Sigmoid colon (tissue), 7 donors: Measurements from ENCODE around the gene KIRREL3. TPM values are rescaled to one million over a fixed set of nuclear protein-coding genes. Genes with fewer than 3 reads are reported as not detected.

ENCODE experiments used
- DNase-seq: peaks from one replicate; pipeline ENCODE4 v3.0.0-alpha.2; 2019
- H3K27ac ChIP-seq, 4 donors: fragments of 200-600 bp; sonication (generic); one replicate each; pipeline ENCODE4 v1.5.1; 2016 to 2019; ENCODE audit warnings: mild to moderate bottlenecking in 1 of 4
- H3K27me3 ChIP-seq, 3 donors: fragments of 200-600 bp; sonication (generic); one replicate each; pipeline ENCODE4 v1.5.1; 2019; ENCODE audit warnings: mild to moderate bottlenecking in 1 of 3
- H3K36me3 ChIP-seq, 4 donors: fragments of 200-600 bp; sonication (generic); one replicate each; pipeline ENCODE4 v1.5.1; 2016 to 2019
- H3K4me1 ChIP-seq, 4 donors: fragments of 200-600 bp; sonication (generic); one replicate each; pipeline ENCODE4 v1.5.1; 2017 to 2019
- H3K4me3 ChIP-seq, 4 donors: fragments of 200-600 bp; sonication (generic); one replicate each; pipeline ENCODE4 v1.5.1; 2017 to 2019; ENCODE audit warnings: mild to moderate bottlenecking in 2 of 4, moderate library complexity in 1 of 4
- H3K9me3 ChIP-seq, 4 donors: fragments of 200-600 bp in 3 of 4; sonication (generic) in 3 of 4; one replicate each; pipeline versions ENCODE4 v1.5.1 to v1.6.1; 2013 to 2019
- EP300 ChIP-seq, 4 donors: sonication (generic); formaldehyde crosslinking; IDR thresholded peaks; one replicate each; pipeline ENCODE4 v1.6.1; 2017; ENCODE audit warnings: antibody characterized with exemption in 4 of 4
- POLR2A ChIP-seq, 2 donors: fragments of 450-650 bp; IDR thresholded peaks; one replicate each; pipeline ENCODE4 v1.6.1; 2016; ENCODE audit warnings: antibody characterized with exemption in 2 of 2, mild to moderate bottlenecking in 2 of 2, moderate library complexity in 2 of 2
- POLR2AphosphoS5 ChIP-seq, 4 donors: sonication (generic); formaldehyde crosslinking; IDR thresholded peaks; one replicate each; pipeline ENCODE4 v1.6.1; 2017; ENCODE audit warnings: antibody characterized with exemption in 4 of 4
- WGBS, 2 donors: extraction: QIAGEN DNeasy Blood & Tissue Kit; methylation state at CpG; one replicate each; pipeline ENCODE4 v1.1.7; 2013; 5-methylcytosine and 5-hydroxymethylcytosine counted together
- intact Hi-C: fragments of 100-400 bp; cut with DNase I; formaldehyde crosslinking; loops from one replicate; pipeline ENCODE4 v1.15.1; 2023
- polyA plus RNA-seq, 3 donors: library from polyadenylated mRNA; stranded (reverse); fragments of 200-250 nt; gene quantifications; one replicate each; pipeline ENCODE4 v1.2.3, GENCODE V29; 2013
- total RNA-seq, 4 donors: library from RNA; depleted of rRNA; stranded (reverse); fragments of >200 nt; gene quantifications; one replicate each; pipeline ENCODE4 v1.1.0, GENCODE V29; 2016
- TF ChIP-seq, protein P1 (sequence below), 4 experiments: fragments of 450-650 bp in 3 of 4; fragments of 200-600 bp in 1 of 4; IDR thresholded peaks; one replicate each; pipeline ENCODE4 v1.5.1; 2016 to 2019; ENCODE audit warnings: antibody characterized with exemption in 4 of 4, mild to moderate bottlenecking in 3 of 4, moderate library complexity in 2 of 4
- donor health status: healthy with polysubstance abuse.
- donor health status: Bipolar disorder and iron deficiency.
- donor health status: healthy.

KIRREL3 gene
- total and polyA plus RNA-seq, 7 donors, result under 0.01 to 3.3 (median 1.0) TPM

DNA sequence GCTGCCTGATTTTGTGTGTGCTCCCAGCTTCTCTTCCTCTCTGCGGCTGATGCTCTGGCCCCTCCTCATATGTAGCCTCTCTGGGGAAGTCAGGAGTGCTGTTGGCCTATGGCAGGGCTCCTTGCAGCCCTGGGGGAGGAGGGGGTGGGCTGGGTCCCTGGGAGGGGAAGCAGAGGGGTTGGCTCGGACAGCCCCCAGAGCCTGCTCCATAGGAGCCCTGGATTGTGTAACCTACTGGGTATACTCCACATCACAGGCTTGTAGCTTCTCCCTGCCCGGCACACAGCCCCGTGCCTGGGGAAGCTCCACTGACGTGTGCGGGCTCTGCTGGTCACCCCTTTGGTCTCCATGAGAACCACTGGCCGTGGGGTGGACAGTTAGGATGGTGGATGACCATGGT lies 531.3 kb downstream of the KIRREL3 start:
- no peak overlapping the region for H3K27ac ChIP-seq
- no peak for DNase-seq
- TF ChIP-seq, protein P1, sequence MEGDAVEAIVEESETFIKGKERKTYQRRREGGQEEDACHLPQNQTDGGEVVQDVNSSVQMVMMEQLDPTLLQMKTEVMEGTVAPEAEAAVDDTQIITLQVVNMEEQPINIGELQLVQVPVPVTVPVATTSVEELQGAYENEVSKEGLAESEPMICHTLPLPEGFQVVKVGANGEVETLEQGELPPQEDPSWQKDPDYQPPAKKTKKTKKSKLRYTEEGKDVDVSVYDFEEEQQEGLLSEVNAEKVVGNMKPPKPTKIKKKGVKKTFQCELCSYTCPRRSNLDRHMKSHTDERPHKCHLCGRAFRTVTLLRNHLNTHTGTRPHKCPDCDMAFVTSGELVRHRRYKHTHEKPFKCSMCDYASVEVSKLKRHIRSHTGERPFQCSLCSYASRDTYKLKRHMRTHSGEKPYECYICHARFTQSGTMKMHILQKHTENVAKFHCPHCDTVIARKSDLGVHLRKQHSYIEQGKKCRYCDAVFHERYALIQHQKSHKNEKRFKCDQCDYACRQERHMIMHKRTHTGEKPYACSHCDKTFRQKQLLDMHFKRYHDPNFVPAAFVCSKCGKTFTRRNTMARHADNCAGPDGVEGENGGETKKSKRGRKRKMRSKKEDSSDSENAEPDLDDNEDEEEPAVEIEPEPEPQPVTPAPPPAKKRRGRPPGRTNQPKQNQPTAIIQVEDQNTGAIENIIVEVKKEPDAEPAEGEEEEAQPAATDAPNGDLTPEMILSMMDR (IDR thresholded peaks at IDR 0.05), result no peak
- TF ChIP-seq POLR2A (IDR thresholded peaks at IDR 0.05), result no peak
- TF ChIP-seq EP300 (IDR thresholded peaks at IDR 0.05), result no peak
- no peak for TF ChIP-seq POLR2AphosphoS5 (IDR thresholded peaks at IDR 0.05)
- intact Hi-C loops, result no loop called here
- 86% methylated on average over 7 of the region's 7 CpGs for WGBS, 2 donors
- H3K27me3 ChIP-seq, result no peaks in the 10 kb centered on the region
- no peak overlapping the region for H3K4me3 ChIP-seq
- H3K9me3 ChIP-seq, result no peaks in the 10 kb centered on the region
- H3K4me1 ChIP-seq, result peaks cover 0 to 12% (median 4%) of the 10 kb centered on the region in 4 donors
- H3K36me3 ChIP-seq, result no peaks in the 10 kb centered on the region

DNA sequence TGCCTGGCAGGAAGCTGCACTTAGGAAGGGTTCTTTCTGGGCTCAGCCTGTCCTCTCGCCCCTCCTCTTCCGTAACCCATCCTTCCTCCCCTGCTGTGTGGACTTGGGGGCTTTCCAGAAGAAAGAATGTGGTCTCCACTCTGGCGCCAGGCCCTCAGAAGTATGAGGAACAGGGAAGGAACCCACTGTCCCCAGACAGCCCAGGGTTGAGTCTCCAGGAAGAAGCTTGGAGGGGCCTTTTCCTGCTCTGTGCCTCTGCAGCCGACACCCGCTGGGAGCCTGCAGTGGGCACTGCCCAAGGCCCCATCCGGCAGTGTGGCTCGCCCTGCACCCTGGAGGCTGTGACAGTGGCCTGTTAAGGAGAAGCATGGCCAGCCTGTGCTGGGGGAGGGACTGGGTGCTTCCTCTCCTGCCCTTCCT lies 532.5 kb downstream of the KIRREL3 start:
- H3K4me3 ChIP-seq, result no peak overlapping the region
- TF ChIP-seq EP300 (IDR thresholded peaks at IDR 0.05), result no peak
- TF ChIP-seq POLR2AphosphoS5 (IDR thresholded peaks at IDR 0.05), result no peak
- TF ChIP-seq POLR2A (IDR thresholded peaks at IDR 0.05), result no peak
- TF ChIP-seq, protein P1 (IDR thresholded peaks at IDR 0.05), result no peak
- H3K36me3 ChIP-seq, result no peaks in the 10 kb centered on the region
- H3K27me3 ChIP-seq, result no peaks in the 10 kb centered on the region
- H3K27ac ChIP-seq, result no peak overlapping the region
- peaks cover 0 to 12% (median 4%) of the 10 kb centered on the region in 4 donors for H3K4me1 ChIP-seq
- DNase-seq, result no peak
- WGBS, 2 donors, result 56 to 74% methylated on average over 7 of the region's 7 CpGs
- no peaks in the 10 kb centered on the region for H3K9me3 ChIP-seq
- intact Hi-C loops, result no loop called here

DNA sequence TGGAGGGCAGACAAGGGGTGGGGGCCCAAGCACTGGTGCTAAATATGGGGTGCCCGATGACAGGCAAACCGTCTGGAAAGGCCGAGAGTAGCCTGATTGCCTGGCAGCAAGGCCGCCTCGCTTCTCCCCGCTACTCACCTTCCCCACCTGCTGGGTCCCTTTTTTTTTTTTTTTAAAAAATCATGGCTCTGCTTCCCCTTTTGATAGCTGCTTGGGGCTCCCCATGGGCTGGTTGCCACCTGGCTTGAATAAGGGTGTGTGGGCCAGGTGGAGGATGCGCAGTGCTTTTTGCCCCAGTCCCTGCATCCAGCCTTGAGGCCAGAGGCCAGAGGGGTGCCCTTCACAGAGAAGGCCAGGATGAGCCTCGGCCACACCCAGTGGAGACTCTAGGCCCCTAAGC lies 533.1 kb downstream of the KIRREL3 start:
- H3K27me3 ChIP-seq, result no peaks in the 10 kb centered on the region
- intact Hi-C loops, result no loop called here
- 90 to 96% methylated on average over 8 of the region's 8 CpGs for WGBS, 2 donors

DNA sequence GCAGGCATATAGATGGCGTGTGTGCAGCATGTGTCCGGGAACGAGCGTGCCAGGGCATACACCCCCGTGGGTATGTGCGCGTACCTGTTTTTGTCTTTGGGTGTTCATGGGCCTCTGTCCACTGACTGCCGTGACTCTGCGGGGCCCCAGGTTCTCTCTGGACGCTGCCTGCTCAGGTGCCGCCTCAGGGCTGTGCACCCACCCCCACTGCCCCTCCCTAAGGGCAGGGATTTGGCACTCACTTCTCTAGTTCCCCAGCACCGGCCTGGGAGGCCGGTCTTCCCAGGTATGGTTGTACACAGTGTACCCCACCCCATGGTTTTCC lies 533.6 kb downstream of the KIRREL3 start:
- 83 to 93% methylated on average over 13 of the region's 13 CpGs for WGBS, 2 donors
- TF ChIP-seq EP300 (IDR thresholded peaks at IDR 0.05), result no peak
- TF ChIP-seq POLR2AphosphoS5 (IDR thresholded peaks at IDR 0.05), result no peak
- TF ChIP-seq, protein P1 (IDR thresholded peaks at IDR 0.05), result no peak
- no peak for TF ChIP-seq POLR2A (IDR thresholded peaks at IDR 0.05)
- no peaks in the 10 kb centered on the region for H3K27me3 ChIP-seq
- intact Hi-C loops, result no loop called here
- H3K4me1 ChIP-seq, result peaks cover 0 to 12% (median 4%) of the 10 kb centered on the region in 4 donors
- no peak for DNase-seq
- no peak overlapping the region for H3K27ac ChIP-seq
- H3K36me3 ChIP-seq, result no peaks in the 10 kb centered on the region
- no peak overlapping the region for H3K4me3 ChIP-seq
- H3K9me3 ChIP-seq, result no peaks in the 10 kb centered on the region

More for the DNA sequence above, 533.1 kb downstream of the KIRREL3 start:
- no peaks in the 10 kb centered on the region for H3K36me3 ChIP-seq
- H3K4me3 ChIP-seq, result no peak overlapping the region
- H3K9me3 ChIP-seq, result no peaks in the 10 kb centered on the region
- no peak for TF ChIP-seq EP300 (IDR thresholded peaks at IDR 0.05)
- TF ChIP-seq, protein P1 (IDR thresholded peaks at IDR 0.05), result no peak
- TF ChIP-seq POLR2A (IDR thresholded peaks at IDR 0.05), result no peak
- TF ChIP-seq POLR2AphosphoS5 (IDR thresholded peaks at IDR 0.05), result no peak
- peaks cover 0 to 12% (median 4%) of the 10 kb centered on the region in 4 donors for H3K4me1 ChIP-seq
- no peak for DNase-seq
- no peak overlapping the region for H3K27ac ChIP-seq
